Caco-2 (cell line): ENCODE results near the gene AGFG2. TPM values are rescaled to one million over a fixed set of nuclear protein-coding genes. Genes with fewer than 3 reads are reported as not detected.

ENCODE experiments used
- BruUV-seq: library from RNA; stranded (reverse); fragments of 400-500 nt; replicated peaks from 2 replicates; lab custom pipeline; 2021; lab: Mats Ljungman, UMichigan
- CTCF ChIA-PET: fragments of 300-600 bp; sonication (Branson Sonifier 250); formaldehyde crosslinking; loops from one replicate; lab custom pipeline; 2022; ENCODE audit warnings: antibody characterized with exemption; lab: Charles Lee
- POLR2A ChIA-PET: fragments of 300-600 bp; sonication (Branson Sonifier 250); formaldehyde crosslinking; loops from one replicate; lab custom pipeline; 2022; ENCODE audit warnings: antibody characterized with exemption; lab: Charles Lee
- DNase-seq, 2 experiments: peaks; one replicate each; pipeline versions ENCODE4 v3.0.0 to v3.0.0-alpha.2; 2020 to 2022
- H3K27me3 ChIP-seq: replicated peaks from 2 replicates; pipeline ENCODE4 v1.6.0; 2011; ENCODE audit warnings: low read length; ENCODE audit not compliant: control insufficient read depth, insufficient read depth
- H3K36me3 ChIP-seq: 2 replicates; pipeline ENCODE4 v1.5.1; 2011; ENCODE audit warnings: low read length; ENCODE audit not compliant: control insufficient read depth, insufficient read depth
- H3K4me1 ChIP-seq: fragments of 250-450 bp; sonication (Bioruptor Pico); 2 replicates; pipeline ENCODE4 v1.5.1; 2020; ENCODE audit warnings: mild to moderate bottlenecking
- H3K4me3 ChIP-seq: 2 replicates; pipeline ENCODE4 v1.5.1; 2011; ENCODE audit warnings: low read depth, mild to moderate bottlenecking, control low read depth, low read length
- H3K9me3 ChIP-seq: fragments of 250-450 bp; sonication (Bioruptor Pico); 2 replicates; pipeline ENCODE4 v1.5.1; 2020; ENCODE audit warnings: mild to moderate bottlenecking, moderate library complexity
- H3K27ac Mint-ChIP-seq: one replicate; pipeline ENCODE4 v1.8.0; 2022; ENCODE audit warnings: mixed read lengths; ENCODE audit not compliant: unreplicated experiment
- H3K27me3 Mint-ChIP-seq: one replicate; pipeline ENCODE4 v1.8.0; 2022; ENCODE audit warnings: mixed read lengths; ENCODE audit not compliant: insufficient read depth, unreplicated experiment
- H3K36me3 Mint-ChIP-seq: one replicate; pipeline ENCODE4 v1.8.0; 2022; ENCODE audit warnings: mild to moderate bottlenecking, mixed read lengths; ENCODE audit not compliant: insufficient read depth, unreplicated experiment
- H3K4me1 Mint-ChIP-seq: one replicate; pipeline ENCODE4 v1.8.0; 2022; ENCODE audit warnings: low read depth, mixed read lengths; ENCODE audit not compliant: unreplicated experiment
- H3K4me3 Mint-ChIP-seq: one replicate; pipeline ENCODE4 v1.8.0; 2022; ENCODE audit warnings: mild to moderate bottlenecking, moderate library complexity, mixed read lengths; ENCODE audit not compliant: unreplicated experiment
- H3K9me3 Mint-ChIP-seq: one replicate; pipeline ENCODE4 v1.8.0; 2022; ENCODE audit warnings: mixed read lengths; ENCODE audit not compliant: unreplicated experiment
- intact Hi-C: fragments of 100-400 bp; cut with micrococcal nuclease; formaldehyde crosslinking; loops from one replicate; pipeline ENCODE4 v1.10.0; 2022; ENCODE audit not compliant: unreplicated experiment
- total RNA-seq: library from RNA; stranded (reverse); gene quantifications from 2 replicates; pipeline ENCODE4 v1.2.3, GENCODE V29; 2022
- TF ChIP-seq, protein P1 (sequence below), 2 experiments: fragments of 200-600 bp in 1 of 2; IDR thresholded peaks; 1 replicate in 1 of 2; 2 replicates in 1 of 2; pipeline versions ENCODE4 v1.5.1 to v1.8.0; 2011 to 2022; ENCODE audit warnings: antibody characterized with exemption in 1 of 2, control low read depth in 1 of 2, inconsistent platforms in 1 of 2, low read depth in 1 of 2, low read length in 1 of 2, mild to moderate bottlenecking in 1 of 2, moderate library complexity in 1 of 2; ENCODE audit not compliant: insufficient read depth in 1 of 2, severe bottlenecking in 1 of 2, unreplicated experiment in 1 of 2

AGFG2 gene
- total RNA-seq, 1 experiment from 2014 or later, result 60.7 TPM

DNA sequence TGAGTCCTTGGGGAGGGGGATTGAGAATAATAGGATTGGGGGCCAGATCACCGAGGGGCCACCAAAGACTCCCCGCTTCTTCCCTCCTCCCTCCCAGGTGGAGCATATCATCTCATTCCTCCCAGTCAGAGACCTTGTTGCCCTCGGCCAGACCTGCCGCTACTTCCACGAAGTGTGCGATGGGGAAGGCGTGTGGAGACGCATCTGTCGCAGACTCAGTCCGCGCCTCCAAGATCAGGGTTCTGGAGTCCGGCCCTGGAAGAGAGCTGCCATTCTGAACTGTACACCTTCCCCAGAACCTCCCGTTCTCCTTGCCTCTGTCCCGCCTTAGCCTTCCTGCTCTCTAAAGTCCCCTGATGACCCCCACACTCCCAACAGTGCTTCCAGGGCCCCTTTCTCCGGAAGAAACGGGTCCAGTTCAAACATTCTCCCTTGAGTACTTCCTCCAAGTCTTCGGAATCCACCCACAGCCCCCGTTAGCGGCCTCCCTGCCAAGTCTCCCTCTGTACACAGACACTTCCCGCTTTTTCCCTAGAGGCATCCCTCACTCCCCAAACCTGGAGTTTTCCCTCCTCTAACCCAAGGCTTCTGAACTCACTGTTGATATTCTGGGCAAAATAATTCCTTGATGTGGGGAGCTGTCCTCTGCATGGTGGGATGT is 51.2 kb downstream of the AGFG2 start:
- no peak overlapping the region for H3K4me3 Mint-ChIP-seq
- POLR2A ChIA-PET, result no interaction called here
- CTCF ChIA-PET, result no interaction called here
- H3K27ac Mint-ChIP-seq, result no peak overlapping the region
- TF ChIP-seq, protein P1, sequence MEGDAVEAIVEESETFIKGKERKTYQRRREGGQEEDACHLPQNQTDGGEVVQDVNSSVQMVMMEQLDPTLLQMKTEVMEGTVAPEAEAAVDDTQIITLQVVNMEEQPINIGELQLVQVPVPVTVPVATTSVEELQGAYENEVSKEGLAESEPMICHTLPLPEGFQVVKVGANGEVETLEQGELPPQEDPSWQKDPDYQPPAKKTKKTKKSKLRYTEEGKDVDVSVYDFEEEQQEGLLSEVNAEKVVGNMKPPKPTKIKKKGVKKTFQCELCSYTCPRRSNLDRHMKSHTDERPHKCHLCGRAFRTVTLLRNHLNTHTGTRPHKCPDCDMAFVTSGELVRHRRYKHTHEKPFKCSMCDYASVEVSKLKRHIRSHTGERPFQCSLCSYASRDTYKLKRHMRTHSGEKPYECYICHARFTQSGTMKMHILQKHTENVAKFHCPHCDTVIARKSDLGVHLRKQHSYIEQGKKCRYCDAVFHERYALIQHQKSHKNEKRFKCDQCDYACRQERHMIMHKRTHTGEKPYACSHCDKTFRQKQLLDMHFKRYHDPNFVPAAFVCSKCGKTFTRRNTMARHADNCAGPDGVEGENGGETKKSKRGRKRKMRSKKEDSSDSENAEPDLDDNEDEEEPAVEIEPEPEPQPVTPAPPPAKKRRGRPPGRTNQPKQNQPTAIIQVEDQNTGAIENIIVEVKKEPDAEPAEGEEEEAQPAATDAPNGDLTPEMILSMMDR (IDR thresholded peaks at IDR 0.05; ENCODE audit: insufficient read depth in 1 of 2, low read depth in 1 of 2, low read length in 1 of 2, severe bottlenecking in 1 of 2, unreplicated experiment in 1 of 2), result no peak
- H3K27me3 Mint-ChIP-seq, result no peaks in the 10 kb centered on the region
- peaks cover 34% of the 10 kb centered on the region for H3K36me3 Mint-ChIP-seq
- intact Hi-C loops, result no loop called here
- DNase-seq, result no peak
- Histone ChIP-seq H3K4me1 (no peaks in the 10 kb centered on the region), H3K27me3 (no peaks in the 10 kb centered on the region), H3K36me3 (no peaks in the 10 kb centered on the region), H3K4me3 (no peak overlapping the region), H3K9me3 (no peaks in the 10 kb centered on the region)
- BruUV-seq, result no TSS peak
- no peaks in the 10 kb centered on the region for H3K9me3 Mint-ChIP-seq
- H3K4me1 Mint-ChIP-seq, result peaks cover 6% of the 10 kb centered on the region

DNA sequence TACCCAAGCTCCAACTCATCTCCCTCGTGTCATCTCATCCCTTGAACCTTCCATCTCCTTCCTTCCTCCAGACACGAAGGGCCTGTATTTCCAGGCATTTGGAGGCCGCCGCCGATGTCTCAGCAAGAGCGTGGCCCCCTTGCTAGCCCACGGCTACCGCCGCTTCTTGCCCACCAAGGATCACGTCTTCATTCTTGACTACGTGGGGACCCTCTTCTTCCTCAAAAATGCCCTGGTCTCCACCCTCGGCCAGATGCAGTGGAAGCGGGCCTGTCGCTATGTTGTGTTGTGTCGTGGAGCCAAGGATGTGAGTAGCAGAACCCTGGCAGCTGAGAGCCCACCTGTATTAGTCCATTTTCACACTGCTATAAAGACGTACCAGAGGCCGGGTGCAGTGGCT is 52.6 kb downstream of the AGFG2 start:
- Histone ChIP-seq H3K27me3 (no peaks in the 10 kb centered on the region), H3K36me3 (no peaks in the 10 kb centered on the region), H3K4me1 (no peaks in the 10 kb centered on the region), H3K9me3 (no peaks in the 10 kb centered on the region), H3K4me3 (no peak overlapping the region)
- Mint-ChIP-seq H3K4me1 (peaks cover 6% of the 10 kb centered on the region), H3K27ac (no peak overlapping the region), H3K36me3 (peaks cover 20% of the 10 kb centered on the region), H3K4me3 (no peak overlapping the region), H3K9me3 (no peaks in the 10 kb centered on the region), H3K27me3 (no peaks in the 10 kb centered on the region)
- no peak for DNase-seq
- POLR2A ChIA-PET, result interaction anchor here (0.6 kb wide), 1 partner anchor 137 kb away, joined by 4 read pairs; no protein-coding TSS in a partner anchor
- TF ChIP-seq, protein P1 (IDR thresholded peaks at IDR 0.05; ENCODE audit: insufficient read depth in 1 of 2, low read depth in 1 of 2, low read length in 1 of 2, severe bottlenecking in 1 of 2, unreplicated experiment in 1 of 2), result no peak
- BruUV-seq, result no TSS peak
- CTCF ChIA-PET, result no interaction called here
- intact Hi-C loops, result no loop called here

DNA sequence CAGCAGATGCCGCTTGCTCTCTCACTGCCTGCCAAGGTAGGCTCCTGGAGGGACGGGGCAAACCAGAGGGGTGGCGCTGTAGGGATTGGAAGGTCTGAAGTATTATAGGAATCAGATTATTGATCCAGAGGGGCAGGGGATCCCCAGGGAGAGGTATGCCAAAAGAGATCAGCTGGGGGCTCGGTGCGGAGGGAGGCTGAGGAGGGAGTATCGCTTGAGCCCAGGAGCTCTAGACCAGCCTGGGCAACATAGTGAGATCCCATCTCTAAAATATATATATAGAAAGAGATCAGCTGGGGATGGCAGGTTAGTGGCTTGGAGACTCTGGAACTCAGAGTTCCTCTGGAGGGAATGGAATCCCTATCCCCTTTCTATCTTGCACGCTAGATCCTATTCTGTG is 56.2 kb downstream of the AGFG2 start:
- POLR2A ChIA-PET, result interaction anchor here (1.0 kb wide), 1 partner anchor 9 kb away, joined by 4 read pairs; the partner anchor contains the start of genes FBXO24 and LRCH4
- no TSS peak for BruUV-seq

More for the DNA sequence above, 56.2 kb downstream of the AGFG2 start:
- Histone ChIP-seq H3K27me3 (no peaks in the 10 kb centered on the region), H3K9me3 (no peaks in the 10 kb centered on the region), H3K36me3 (no peaks in the 10 kb centered on the region), H3K4me3 (no peak overlapping the region), H3K4me1 (no peaks in the 10 kb centered on the region)
- H3K9me3 Mint-ChIP-seq, result no peaks in the 10 kb centered on the region
- DNase-seq, result no peak
- TF ChIP-seq, protein P1 (IDR thresholded peaks at IDR 0.05; ENCODE audit: insufficient read depth in 1 of 2, low read depth in 1 of 2, low read length in 1 of 2, severe bottlenecking in 1 of 2, unreplicated experiment in 1 of 2), result no peak
- CTCF ChIA-PET, result no interaction called here
- no peaks in the 10 kb centered on the region for H3K4me1 Mint-ChIP-seq
- no peak overlapping the region for H3K4me3 Mint-ChIP-seq
- intact Hi-C loops, result no loop called here
- no peaks in the 10 kb centered on the region for H3K27me3 Mint-ChIP-seq
- peaks cover 15% of the 10 kb centered on the region for H3K36me3 Mint-ChIP-seq
- H3K27ac Mint-ChIP-seq, result no peak overlapping the region
